ENCODE data around the gene JUNB. TPM values are rescaled to one million over a fixed set of nuclear protein-coding genes. Genes with fewer than 3 reads are reported as not detected.

JUNB gene
- total and polyA plus RNA-seq, 2 of the 13 experiments (the other 11 are each of a cell fraction or from before 2014, with no cell fraction given): 7.7 to 8.2 TPM

GRCh38 chr19:12791345-12792050, at the start of gene JUNB (continued):
- TF ChIP-seq ZNF407 (CRISPR knock-in tag; IDR thresholded peaks at IDR 0.05; ENCODE audit: not compliant biosample characterization) (no peak), ZNF326 (CRISPR knock-in tag; IDR thresholded peaks at IDR 0.05; ENCODE audit: borderline replicate concordance) (no peak), TAF1 (CRISPR knock-in tag; IDR thresholded peaks at IDR 0.05) (peak; percentile 99), ZNF761 (CRISPR knock-in tag; conservative IDR thresholded peaks at IDR 0.05) (no peak), ZSCAN12 (CRISPR knock-in tag; IDR thresholded peaks at IDR 0.05) (no peak; the same call in 1 of the 2 replicates), ZNF674 (CRISPR knock-in tag; IDR thresholded peaks at IDR 0.05; ENCODE audit: low read depth) (0 out of 2 replicates have a peak, but pooled peaks have one; percentile 56), MED1 (CRISPR knock-in tag; IDR thresholded peaks at IDR 0.05) (peak; percentile 90), ZNF33B (CRISPR knock-in tag; IDR thresholded peaks at IDR 0.05) (no peak), HOXA5 (CRISPR knock-in tag; IDR thresholded peaks at IDR 0.05) (peak; percentile 93), ZFAT (CRISPR knock-in tag; conservative IDR thresholded peaks at IDR 0.05) (0 out of 2 replicates have a peak, but pooled peaks have one; percentile 11), SP5 (CRISPR knock-in tag; IDR thresholded peaks at IDR 0.05; ENCODE audit: borderline replicate concordance, low read depth) (peak; percentile 96), ZNF3 (CRISPR knock-in tag; IDR thresholded peaks at IDR 0.05) (no peak), ZNF549 (CRISPR knock-in tag; IDR thresholded peaks at IDR 0.05) (no peak), PAWR (CRISPR knock-in tag; IDR thresholded peaks at IDR 0.05; ENCODE audit: borderline replicate concordance) (0 out of 2 replicates have a peak, but pooled peaks have one; percentile 5), KLF11 (CRISPR knock-in tag; IDR thresholded peaks at IDR 0.05) (no peak), ZNF367 (CRISPR knock-in tag; IDR thresholded peaks at IDR 0.05; ENCODE audit: borderline replicate concordance) (no peak), SETDB1 (CRISPR knock-in tag; IDR thresholded peaks at IDR 0.05; ENCODE audit: borderline replicate concordance) (no peak), SIN3B (IDR thresholded peaks at IDR 0.05; ENCODE audit: low read length) (peak; percentile 54; the same call in 1 of the 2 replicates), DBP (CRISPR knock-in tag; IDR thresholded peaks at IDR 0.05; ENCODE audit: not compliant biosample characterization) (no peak), HNF4A (CRISPR knock-in tag; IDR thresholded peaks at IDR 0.05) (peak; percentile 23; the same call in 1 of the 2 replicates)
- TF ChIP-seq, protein P1, sequence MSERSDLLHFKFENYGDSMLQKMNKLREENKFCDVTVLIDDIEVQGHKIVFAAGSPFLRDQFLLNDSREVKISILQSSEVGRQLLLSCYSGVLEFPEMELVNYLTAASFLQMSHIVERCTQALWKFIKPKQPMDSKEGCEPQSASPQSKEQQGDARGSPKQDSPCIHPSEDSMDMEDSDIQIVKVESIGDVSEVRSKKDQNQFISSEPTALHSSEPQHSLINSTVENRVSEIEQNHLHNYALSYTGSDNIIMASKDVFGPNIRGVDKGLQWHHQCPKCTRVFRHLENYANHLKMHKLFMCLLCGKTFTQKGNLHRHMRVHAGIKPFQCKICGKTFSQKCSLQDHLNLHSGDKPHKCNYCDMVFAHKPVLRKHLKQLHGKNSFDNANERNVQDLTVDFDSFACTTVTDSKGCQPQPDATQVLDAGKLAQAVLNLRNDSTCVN (CRISPR knock-in tag; IDR thresholded peaks at IDR 0.05; ENCODE audit: borderline replicate concordance): peak; percentile 67; the same call in 1 of the 2 replicates

Data from HepG2 (cell line).